BLaER1 treated with 17β-estradiol and CSF1 and Interleukin-3, amounts not matched to agents 10 nM and 100 nM (cell line): ENCODE results near the gene CRKL.

Source experiments
- H3K27ac ChIP-seq, 11 experiments: shearing (Covaris generic); formaldehyde crosslinking; 2 replicates each; pipeline ENCODE4 v1.8.1; 2022
- H3K27me3 ChIP-seq, 11 experiments: shearing (Covaris generic); formaldehyde crosslinking; 2 replicates each; pipeline ENCODE4 v1.8.1; 2022
- H3K36me3 ChIP-seq, 11 experiments: shearing (Covaris generic); formaldehyde crosslinking; 2 replicates each; pipeline ENCODE4 v1.8.1; 2022
- H3K4me1 ChIP-seq, 10 experiments: shearing (Covaris generic); formaldehyde crosslinking; 2 replicates each; pipeline ENCODE4 v1.8.1; 2022
- H3K4me2 ChIP-seq, 11 experiments: shearing (Covaris generic); formaldehyde crosslinking; 2 replicates each; pipeline ENCODE4 v1.8.1; 2022
- H3K4me3 ChIP-seq, 10 experiments: shearing (Covaris generic); formaldehyde crosslinking; 2 replicates each; pipeline ENCODE4 v1.8.1; 2022
- H3K9ac ChIP-seq, 11 experiments: shearing (Covaris generic); formaldehyde crosslinking; 2 replicates each; pipeline ENCODE4 v1.8.1; 2022
- H3K9me3 ChIP-seq, 11 experiments: shearing (Covaris generic); formaldehyde crosslinking; replicated peaks in 1 of 11; 2 replicates each; pipeline ENCODE4 v1.8.1; 2022
- H4K20me1 ChIP-seq, 11 experiments: shearing (Covaris generic); formaldehyde crosslinking; 2 replicates each; pipeline ENCODE4 v1.8.1; 2022
- Cebpa-rat ChIP-seq, 11 experiments: shearing (Covaris generic); IDR thresholded peaks; 2 replicates each; pipeline ENCODE4 v1.8.1; 2022

Gene CRKL

GRCh38 chr22:20916916-20917810 lies at the start of gene CRKL:
Gene CRKL, plus strand, starts transcription at chr22:20917407. Its CDS starts 528 bp downstream, at chr22:20917935.
- Histone ChIP-seq H3K4me3 (peak within 1 kb of the TSS; percentile 93 to 99 (median 97)), H3K36me3 (peaks cover 0 to 14% (median 0%) of the 10 kb centered on the region in 11 experiments; a peak in 9 of 22 replicates), H3K27me3 (no peaks in the 10 kb centered on the region), H3K4me2 (peak within 1 kb of the TSS; percentile 85 to 98 (median 89)), H3K27ac (peak within 1 kb of the TSS; percentile 87 to 96 (median 94)), H3K9me3 (no peaks in the 10 kb centered on the region), H3K9ac (peak within 1 kb of the TSS; percentile 92 to 98 (median 96)), H4K20me1 (peaks cover 37 to 48% (median 45%) of the 10 kb centered on the region in 11 experiments), H3K4me1 (peaks cover 21 to 32% (median 30%) of the 10 kb centered on the region in 10 experiments)
- no peak for TF ChIP-seq Cebpa-rat (IDR thresholded peaks at IDR 0.05)

- Histone ChIP-seq H3K27ac (peak overlapping the region in 5 of 11 experiments; percentile 65 to 78 (median 66); a peak in 8 of 22 replicates), H3K36me3 (peaks cover 30 to 89% (median 66%) of the 10 kb centered on the region in 11 experiments), H3K4me2 (peak overlapping the region in 6 of 11 experiments; percentile 38 to 94 (median 68); a peak in 8 of 22 replicates), H4K20me1 (peaks cover 0 to 40% (median 14%) of the 10 kb centered on the region in 11 experiments; a peak in 12 of 22 replicates), H3K4me1 (peaks cover 21 to 57% (median 26%) of the 10 kb centered on the region in 10 experiments), H3K27me3 (no peaks in the 10 kb centered on the region), H3K9ac (peak overlapping the region in 5 of 11 experiments; percentile 46 to 68 (median 55); a peak in 6 of 22 replicates), H3K9me3 (no peaks in the 10 kb centered on the region), H3K4me3 (no peak overlapping the region)
- no peak for TF ChIP-seq Cebpa-rat (IDR thresholded peaks at IDR 0.05)
Observed at GRCh38 chr22:20868025-20868962, 48.9 kb upstream of the CRKL start.

- no peak overlapping the region for H3K4me3 ChIP-seq
- H4K20me1 ChIP-seq, result peaks cover 0 to 32% (median 10%) of the 10 kb centered on the region in 11 experiments; a peak in 11 of 22 replicates
- no peak overlapping the region for H3K27ac ChIP-seq
- no peaks in the 10 kb centered on the region for H3K9me3 ChIP-seq
- H3K4me2 ChIP-seq, result peak overlapping the region in 1 of 11 experiments; percentile 94; a peak in 1 of 22 replicates
- H3K36me3 ChIP-seq, result peaks cover 35 to 88% (median 64%) of the 10 kb centered on the region in 11 experiments
- no peak overlapping the region for H3K9ac ChIP-seq
- TF ChIP-seq Cebpa-rat (IDR thresholded peaks at IDR 0.05), result no peak
- no peaks in the 10 kb centered on the region for H3K27me3 ChIP-seq
- H3K4me1 ChIP-seq, result peaks cover 21 to 47% (median 24%) of the 10 kb centered on the region in 10 experiments
Observed at GRCh38 chr22:20869234-20869633, 48.0 kb upstream of the CRKL start.

GRCh38 chr22:20873214-20873613 lies 44.0 kb upstream of the CRKL start:
- no peak for TF ChIP-seq Cebpa-rat (IDR thresholded peaks at IDR 0.05)
- Histone ChIP-seq H3K27me3 (no peaks in the 10 kb centered on the region), H3K9me3 (no peaks in the 10 kb centered on the region), H4K20me1 (peaks cover 0 to 10% (median 0%) of the 10 kb centered on the region in 11 experiments; a peak in 1 of 22 replicates), H3K27ac (no peak overlapping the region), H3K9ac (no peak overlapping the region), H3K4me2 (no peak overlapping the region), H3K36me3 (peaks cover 47 to 99% (median 77%) of the 10 kb centered on the region in 11 experiments), H3K4me3 (no peak overlapping the region), H3K4me1 (peaks cover 0 to 17% (median 7%) of the 10 kb centered on the region in 10 experiments; a peak in 11 of 20 replicates)

GRCh38 chr22:20875296-20875695 lies 41.9 kb upstream of the CRKL start:
- no peak for TF ChIP-seq Cebpa-rat (IDR thresholded peaks at IDR 0.05)

GRCh38 chr22:20877715-20878114 lies 39.5 kb upstream of the CRKL start:
- Histone ChIP-seq H3K4me1 (peaks cover 0 to 11% (median 0%) of the 10 kb centered on the region in 10 experiments; a peak in 4 of 20 replicates), H3K27me3 (no peaks in the 10 kb centered on the region), H4K20me1 (peaks cover 0 to 21% (median 0%) of the 10 kb centered on the region in 11 experiments; a peak in 4 of 22 replicates), H3K36me3 (peaks cover 46 to 100% (median 67%) of the 10 kb centered on the region in 11 experiments), H3K9me3 (no peaks in the 10 kb centered on the region), H3K9ac (no peak overlapping the region), H3K27ac (no peak overlapping the region), H3K4me2 (no peak overlapping the region), H3K4me3 (no peak overlapping the region)
- TF ChIP-seq Cebpa-rat (IDR thresholded peaks at IDR 0.05), result no peak

More at GRCh38 chr22:20875296-20875695, 41.9 kb upstream of the CRKL start:
- Histone ChIP-seq H3K4me2 (no peak overlapping the region), H4K20me1 (peaks cover 0 to 6% (median 0%) of the 10 kb centered on the region in 11 experiments; a peak in 2 of 22 replicates), H3K4me3 (no peak overlapping the region), H3K9me3 (no peaks in the 10 kb centered on the region), H3K4me1 (peaks cover 0 to 11% (median 0%) of the 10 kb centered on the region in 10 experiments; a peak in 4 of 20 replicates), H3K27me3 (no peaks in the 10 kb centered on the region), H3K27ac (no peak overlapping the region), H3K9ac (no peak overlapping the region), H3K36me3 (peaks cover 39 to 100% (median 62%) of the 10 kb centered on the region in 11 experiments)

- H3K4me1 ChIP-seq, result peaks cover 0 to 7% (median 0%) of the 10 kb centered on the region in 10 experiments; a peak in 4 of 20 replicates
- no peak overlapping the region for H3K27ac ChIP-seq
- peaks cover 57 to 100% (median 73%) of the 10 kb centered on the region in 11 experiments for H3K36me3 ChIP-seq
- peaks cover 0 to 32% (median 0%) of the 10 kb centered on the region in 11 experiments; a peak in 6 of 22 replicates for H4K20me1 ChIP-seq
- H3K27me3 ChIP-seq, result no peaks in the 10 kb centered on the region
- no peaks in the 10 kb centered on the region for H3K9me3 ChIP-seq
- no peak overlapping the region for H3K4me3 ChIP-seq
- H3K4me2 ChIP-seq, result no peak overlapping the region
- no peak overlapping the region for H3K9ac ChIP-seq
- TF ChIP-seq Cebpa-rat (IDR thresholded peaks at IDR 0.05), result no peak
Observed at GRCh38 chr22:20881231-20881630, 36.0 kb upstream of the CRKL start.
